PC-3 (cell line): ENCODE data around the gene USP54. TPM values are rescaled to one million over a fixed set of nuclear protein-coding genes. Genes with fewer than 3 reads are reported as not detected.
A peak's percentile ranks its signal among the peaks of the same experiment; 100 is the strongest.
"Not testable (repeated sequence)": the region's sequence is repeated elsewhere in the genome, so short reads cannot be mapped to it uniquely, and the experiment has no call there.

ENCODE experiments used
- ATAC-seq: fragments of 200-7000 bp; cut with Tn5 transposase; 2 replicates; pipeline ENCODE4 v1.9.1; 2020; ENCODE audit warnings: mild to moderate bottlenecking, moderate library complexity
- BruUV-seq: library from RNA; stranded (reverse); fragments of 400-500 nt; replicated peaks from 2 replicates; lab custom pipeline; 2021; lab: Mats Ljungman, UMichigan
- CTCF ChIA-PET: fragments of 300-600 bp; sonication (Branson Sonifier 250); formaldehyde crosslinking; loops from one replicate; lab custom pipeline; 2022; ENCODE audit warnings: antibody characterized with exemption; lab: Charles Lee
- POLR2A ChIA-PET: fragments of 300-600 bp; sonication (Branson Sonifier 250); formaldehyde crosslinking; loops from one replicate; lab custom pipeline; 2022; ENCODE audit warnings: antibody characterized with exemption; ENCODE audit not compliant: unreplicated experiment; lab: Charles Lee
- DNase-seq: peaks from one replicate; pipeline ENCODE4 v3.0.0-alpha.2; 2015
- H2AFZ ChIP-seq: fragments of 300-600 bp; sonication (generic); 2 replicates; pipeline ENCODE4 v1.6.0; 2016; ENCODE audit warnings: antibody characterized with exemption, low read length
- H3F3A ChIP-seq: fragments of 300-600 bp; sonication (generic); one replicate; pipeline ENCODE4 v1.6.0; 2017; ENCODE audit warnings: antibody characterized with exemption, low read length, control low read depth, mild to moderate bottlenecking; ENCODE audit not compliant: unreplicated experiment
- H3K27ac ChIP-seq: fragments of 300-600 bp; sonication (generic); 2 replicates; pipeline ENCODE4 v1.5.1; 2016; ENCODE audit warnings: mild to moderate bottlenecking, low read length
- H3K27me3 ChIP-seq: fragments of 300-600 bp; sonication (generic); 2 replicates; pipeline ENCODE4 v1.6.1; 2016; ENCODE audit warnings: low read length, mixed read lengths
- H3K36me3 ChIP-seq: fragments of 300-600 bp; sonication (generic); 2 replicates; pipeline ENCODE4 v1.6.1; 2016; ENCODE audit warnings: low read depth, mixed run types, low read length, mixed read lengths
- H3K4me1 ChIP-seq: fragments of 300-600 bp; sonication (generic); 2 replicates; pipeline ENCODE4 v1.5.1; 2016; ENCODE audit warnings: low read length; ENCODE audit not compliant: insufficient read depth
- H3K4me2 ChIP-seq: fragments of 300-600 bp; sonication (generic); 2 replicates; pipeline ENCODE4 v1.6.0; 2016; ENCODE audit warnings: low read length
- H3K4me3 ChIP-seq: fragments of 300-600 bp; sonication (generic); 2 replicates; pipeline ENCODE4 v1.5.1; 2016; ENCODE audit warnings: mild to moderate bottlenecking, low read length, mixed read lengths
- H3K79me2 ChIP-seq: fragments of 300-600 bp; sonication (generic); 2 replicates; pipeline ENCODE4 v1.6.1; 2017; ENCODE audit warnings: low read length, mixed read lengths
- H3K9ac ChIP-seq: fragments of 300-600 bp; sonication (generic); 2 replicates; pipeline ENCODE4 v1.6.0; 2016; ENCODE audit warnings: mild to moderate bottlenecking, low read length
- H3K9me2 ChIP-seq: fragments of 300-600 bp; sonication (generic); replicated peaks from 2 replicates; pipeline ENCODE4 v1.6.1; 2016; ENCODE audit warnings: mixed run types, low read length, mixed read lengths
- H3K9me3 ChIP-seq: fragments of 300-600 bp; sonication (generic); 2 replicates; pipeline ENCODE4 v1.6.1; 2016; ENCODE audit warnings: low read length, mixed read lengths
- H4K20me1 ChIP-seq: fragments of 300-600 bp; sonication (generic); 2 replicates; pipeline ENCODE4 v1.6.1; 2016; ENCODE audit warnings: low read length, mixed read lengths
- CTCF ChIP-seq: fragments of 300-600 bp; sonication (generic); conservative IDR thresholded peaks from 2 replicates; pipeline ENCODE4 v1.5.1; 2017; ENCODE audit warnings: antibody characterized with exemption, low read depth, mild to moderate bottlenecking, low read length
- EZH2 ChIP-seq: fragments of 300-600 bp; sonication (generic); IDR thresholded peaks from one replicate; pipeline ENCODE4 v1.6.1; 2017; ENCODE audit warnings: antibody characterized with exemption, mild to moderate bottlenecking, low read length; ENCODE audit not compliant: unreplicated experiment
- EZH2phosphoT487 ChIP-seq: fragments of 300-600 bp; sonication (generic); IDR thresholded peaks from 2 replicates; pipeline ENCODE4 v1.6.1; 2018; ENCODE audit warnings: mild to moderate bottlenecking, antibody characterized with exemption, low read length, borderline replicate concordance
- intact Hi-C: fragments of 100-400 bp; cut with micrococcal nuclease; formaldehyde crosslinking; loops from 2 replicates; pipeline ENCODE4 v1.9.0; 2023
- total RNA-seq: library from RNA; depleted of rRNA; stranded (reverse); fragments of >200 nt; gene quantifications from 2 replicates; pipeline ENCODE4 v1.2.3, GENCODE V29; 2014

The USP54 gene
- total RNA-seq, 1 experiment from 2014 or later = 43.7 TPM

GRCh38 chr10:73584737-73585136 lies 6.4 kb downstream of the USP54 start:
- ATAC-seq = no peak

GRCh38 chr10:73581918-73582317 lies 9.2 kb downstream of the USP54 start:
- no peak overlapping the region for H3K4me2 ChIP-seq
- DNase-seq = no peak
- no TSS peak for BruUV-seq
- peaks cover 4% of the 10 kb centered on the region for H4K20me1 ChIP-seq
- ATAC-seq = no peak
- no peaks in the 10 kb centered on the region for H3K27me3 ChIP-seq
- POLR2A ChIA-PET = no interaction called here
- no peak overlapping the region for H3K27ac ChIP-seq
- H3K79me2 ChIP-seq = peaks cover 17% of the 10 kb centered on the region
- TF ChIP-seq CTCF (no peak), EZH2phosphoT487 (no peak), EZH2 (no peak)
- CTCF ChIA-PET = no interaction called here
- no peak overlapping the region for H3K9ac ChIP-seq
- peaks cover 15% of the 10 kb centered on the region for H3F3A ChIP-seq
- H2AFZ ChIP-seq = no peak overlapping the region
- peaks cover 8% of the 10 kb centered on the region; the same call in 1 of the 2 replicates for H3K9me3 ChIP-seq
- H3K4me3 ChIP-seq = no peak overlapping the region
- intact Hi-C loops = no loop called here
- H3K36me3 ChIP-seq = peaks cover 8% of the 10 kb centered on the region
- H3K9me2 ChIP-seq = no peaks in the 10 kb centered on the region
- peaks cover 41% of the 10 kb centered on the region for H3K4me1 ChIP-seq

More at GRCh38 chr10:73584737-73585136, 6.4 kb downstream of the USP54 start:
- Histone ChIP-seq H3K4me2 (no peak overlapping the region), H3K27ac (no peak overlapping the region), H3K36me3 (peaks cover 8% of the 10 kb centered on the region), H3K4me3 (no peak overlapping the region; the same call in 1 of the 2 replicates), H3K27me3 (no peaks in the 10 kb centered on the region), H3F3A (peaks cover 11% of the 10 kb centered on the region), H3K9me2 (no peaks in the 10 kb centered on the region), H4K20me1 (peaks cover 4% of the 10 kb centered on the region), H3K4me1 (peaks cover 51% of the 10 kb centered on the region), H3K79me2 (peaks cover 41% of the 10 kb centered on the region), H2AFZ (no peak overlapping the region), H3K9ac (no peak overlapping the region), H3K9me3 (peaks cover 8% of the 10 kb centered on the region; the same call in 1 of the 2 replicates)
- no peak for TF ChIP-seq EZH2phosphoT487
- TF ChIP-seq CTCF = no peak
- no peak for TF ChIP-seq EZH2
- ChIA-PET POLR2A (no interaction called here), CTCF (no interaction called here)
- no TSS peak for BruUV-seq
- peak; percentile 56 for DNase-seq
- intact Hi-C loops = no loop called here

- ATAC-seq, H3K9me3 ChIP-seq, H3K4me3 ChIP-seq, H3K9me2 ChIP-seq, H3K9ac ChIP-seq, POLR2A ChIA-PET, H3F3A ChIP-seq, DNase-seq, intact Hi-C loops, H3K27ac ChIP-seq, H3K4me2 ChIP-seq, BruUV-seq, H4K20me1 ChIP-seq, H3K79me2 ChIP-seq, H3K27me3 ChIP-seq, H2AFZ ChIP-seq: not testable (repeated sequence)
- Histone ChIP-seq H3K36me3 (peaks cover 10% of the 10 kb centered on the region; the same call in 1 of the 2 replicates), H3K4me1 (peaks cover 34% of the 10 kb centered on the region)
- CTCF ChIA-PET = interaction anchor here (1.1 kb wide), 1 partner anchor 47 kb away, joined by 3 read pairs; no protein-coding TSS in a partner anchor
Measured at GRCh38 chr10:73578927-73579326, 12.2 kb downstream of the USP54 start.
